Left ventricle myocardium inferior (tissue), 1 donor: ENCODE measurements around the gene TNFSF4. TPM values are rescaled to one million over a fixed set of nuclear protein-coding genes. Genes with fewer than 3 reads are reported as not detected.

Experiments used
- DNase-seq: peaks from one replicate; pipeline ENCODE4 v3.0.0-alpha.2; 2020
- H3K27ac ChIP-seq: fragments of 200-600 bp; replicated peaks from 2 replicates; pipeline ENCODE4 v1.8.0; 2021
- H3K27me3 ChIP-seq: fragments of 200-600 bp; 2 replicates; pipeline ENCODE4 v1.8.0; 2021; ENCODE audit warnings: low read depth
- H3K36me3 ChIP-seq: fragments of 200-600 bp; 2 replicates; pipeline ENCODE4 v1.8.0; 2021
- H3K4me1 ChIP-seq: fragments of 200-600 bp; 2 replicates; pipeline ENCODE4 v1.8.0; 2021
- H3K4me3 ChIP-seq: fragments of 200-600 bp; 2 replicates; pipeline ENCODE4 v1.8.0; 2021; ENCODE audit warnings: mild to moderate bottlenecking, moderate library complexity
- H3K9me3 ChIP-seq: fragments of 200-600 bp; replicated peaks from 2 replicates; pipeline ENCODE4 v1.8.0; 2021
- intact Hi-C: fragments of 100-400 bp; cut with micrococcal nuclease; formaldehyde crosslinking; loops from one replicate; pipeline ENCODE4 v1.11.0; 2022
- total RNA-seq: library from RNA; stranded (reverse); fragmentation: NEBNext Ultra II Directional; extraction: Animal tissue kit (Norgen Biotek cat#: 25700); gene quantifications from one replicate; pipeline ENCODE4 v1.2.1, GENCODE V29; 2021
- TF ChIP-seq, protein P1 (sequence below): fragments of 200-600 bp; IDR thresholded peaks from 2 replicates; pipeline ENCODE4 v1.8.0; 2021; ENCODE audit warnings: antibody characterized with exemption, mild to moderate bottlenecking, borderline replicate concordance
- donor health status: DM: no; HTN: yes; CAD: no; lungs with severe emphysema.

TNFSF4 gene
- total RNA-seq, 1 donor from 2014 or later = 0.44 TPM

DNA sequence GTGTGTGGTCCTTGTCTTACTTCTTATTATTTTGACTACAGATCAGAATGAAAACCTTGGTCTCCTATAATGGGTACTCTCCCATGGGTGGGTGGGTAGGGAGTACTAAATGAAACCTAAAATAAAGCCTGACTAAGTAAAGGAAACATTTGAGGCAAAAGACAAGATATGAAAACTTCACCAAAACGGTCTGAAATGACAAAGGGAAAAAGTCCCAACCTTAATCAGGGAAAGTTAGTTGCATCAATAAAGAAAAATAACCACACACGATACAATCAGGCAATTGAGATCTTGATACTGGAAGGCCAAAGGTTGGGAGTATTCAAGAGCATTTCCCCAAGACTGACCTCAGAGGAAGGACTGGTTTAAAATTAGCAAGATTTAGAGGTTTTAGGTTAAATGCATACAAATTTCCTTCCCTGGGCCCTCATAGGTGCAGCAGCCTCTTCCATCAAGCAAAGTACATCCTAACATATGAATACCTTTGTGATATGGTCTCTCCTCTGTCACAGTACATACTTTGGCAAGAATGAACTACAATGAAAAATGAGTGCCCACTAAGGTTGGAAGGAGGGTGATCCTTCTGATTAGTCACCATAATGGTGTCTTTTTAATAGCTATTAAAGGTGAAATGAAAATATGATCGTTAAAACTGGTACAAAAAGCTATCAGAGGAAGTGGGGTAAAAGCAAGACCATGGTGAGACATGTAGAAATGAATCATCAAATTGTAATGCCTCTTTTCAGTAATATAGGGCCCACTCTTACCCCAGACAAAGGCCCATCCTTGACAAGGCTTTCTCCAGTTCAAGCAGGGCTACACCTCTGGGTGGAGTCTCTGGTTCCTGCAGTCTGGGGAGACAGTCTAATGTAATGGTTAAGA, 15.3 kb upstream of the TNFSF4 start:
- H3K4me3 ChIP-seq = no peak overlapping the region
- no peaks in the 10 kb centered on the region for H3K4me1 ChIP-seq
- TF ChIP-seq, protein P1, sequence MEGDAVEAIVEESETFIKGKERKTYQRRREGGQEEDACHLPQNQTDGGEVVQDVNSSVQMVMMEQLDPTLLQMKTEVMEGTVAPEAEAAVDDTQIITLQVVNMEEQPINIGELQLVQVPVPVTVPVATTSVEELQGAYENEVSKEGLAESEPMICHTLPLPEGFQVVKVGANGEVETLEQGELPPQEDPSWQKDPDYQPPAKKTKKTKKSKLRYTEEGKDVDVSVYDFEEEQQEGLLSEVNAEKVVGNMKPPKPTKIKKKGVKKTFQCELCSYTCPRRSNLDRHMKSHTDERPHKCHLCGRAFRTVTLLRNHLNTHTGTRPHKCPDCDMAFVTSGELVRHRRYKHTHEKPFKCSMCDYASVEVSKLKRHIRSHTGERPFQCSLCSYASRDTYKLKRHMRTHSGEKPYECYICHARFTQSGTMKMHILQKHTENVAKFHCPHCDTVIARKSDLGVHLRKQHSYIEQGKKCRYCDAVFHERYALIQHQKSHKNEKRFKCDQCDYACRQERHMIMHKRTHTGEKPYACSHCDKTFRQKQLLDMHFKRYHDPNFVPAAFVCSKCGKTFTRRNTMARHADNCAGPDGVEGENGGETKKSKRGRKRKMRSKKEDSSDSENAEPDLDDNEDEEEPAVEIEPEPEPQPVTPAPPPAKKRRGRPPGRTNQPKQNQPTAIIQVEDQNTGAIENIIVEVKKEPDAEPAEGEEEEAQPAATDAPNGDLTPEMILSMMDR = no peak
- no peaks in the 10 kb centered on the region for H3K9me3 ChIP-seq
- H3K36me3 ChIP-seq = no peaks in the 10 kb centered on the region
- H3K27me3 ChIP-seq = no peaks in the 10 kb centered on the region
- H3K27ac ChIP-seq = no peak overlapping the region
- no peak for DNase-seq
- intact Hi-C loops = no loop called here

DNA sequence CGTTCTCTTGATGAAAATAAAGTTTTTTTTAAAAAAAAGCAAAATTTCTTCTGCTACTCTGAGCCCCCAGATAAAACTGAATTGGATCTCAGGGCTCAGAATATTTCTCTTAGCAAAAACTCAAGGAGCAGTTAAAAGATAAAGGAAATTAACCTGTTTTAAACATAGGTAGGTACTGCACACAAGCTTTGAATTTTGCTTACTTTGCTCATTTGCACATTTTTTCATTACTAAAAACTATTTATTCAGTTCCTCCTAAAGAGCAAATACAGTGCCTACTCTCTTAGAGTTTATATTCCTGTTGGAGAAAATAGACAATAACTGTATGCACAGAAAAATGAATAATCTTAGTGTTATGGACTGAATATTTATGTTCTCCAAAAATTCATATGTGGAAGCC, 13.0 kb upstream of the TNFSF4 start:
- H3K27ac ChIP-seq = no peak overlapping the region
- no peak for DNase-seq
- no peaks in the 10 kb centered on the region for H3K9me3 ChIP-seq
- TF ChIP-seq, protein P1 = no peak
- intact Hi-C loops = no loop called here
- no peaks in the 10 kb centered on the region for H3K36me3 ChIP-seq
- no peak overlapping the region for H3K4me3 ChIP-seq
- no peaks in the 10 kb centered on the region for H3K27me3 ChIP-seq
- no peaks in the 10 kb centered on the region for H3K4me1 ChIP-seq

DNA sequence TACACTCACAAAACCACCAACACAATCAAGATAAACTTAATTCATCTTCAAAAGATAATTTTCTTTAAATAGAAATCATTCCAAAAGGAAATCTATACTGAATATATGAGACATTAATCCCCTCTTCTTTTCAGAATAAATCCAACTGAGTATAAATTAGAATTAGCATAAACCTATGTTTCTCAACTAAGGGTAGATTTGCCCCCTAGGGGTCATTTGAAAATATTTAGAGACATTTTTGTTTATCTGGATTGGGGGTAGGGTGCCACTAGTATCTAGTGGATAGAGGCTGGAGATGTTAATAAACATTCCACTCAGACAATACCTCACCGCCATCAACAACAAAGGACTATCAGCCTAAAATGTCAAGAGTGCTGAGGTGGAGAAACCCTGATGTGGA, 6.5 kb upstream of the TNFSF4 start:
- Histone ChIP-seq H3K36me3 (no peaks in the 10 kb centered on the region), H3K4me1 (peaks cover 11% of the 10 kb centered on the region), H3K27ac (no peak overlapping the region), H3K4me3 (no peak overlapping the region), H3K9me3 (no peaks in the 10 kb centered on the region), H3K27me3 (no peaks in the 10 kb centered on the region)
- no peak for DNase-seq
- intact Hi-C loops = no loop called here
- TF ChIP-seq, protein P1 = no peak

GRCh38 chr1:173212952-173213491, 5.9 kb upstream of the TNFSF4 start:
- Histone ChIP-seq H3K4me1 (peaks cover 18% of the 10 kb centered on the region), H3K9me3 (no peaks in the 10 kb centered on the region), H3K27me3 (no peaks in the 10 kb centered on the region), H3K27ac (no peak overlapping the region), H3K4me3 (no peak overlapping the region), H3K36me3 (no peaks in the 10 kb centered on the region)
- intact Hi-C loops = no loop called here
- no peak for DNase-seq
- TF ChIP-seq, protein P1 = no peak

- Histone ChIP-seq H3K9me3 (no peaks in the 10 kb centered on the region), H3K27ac (no peak overlapping the region), H3K4me3 (no peak overlapping the region), H3K36me3 (no peaks in the 10 kb centered on the region), H3K4me1 (peaks cover 39% of the 10 kb centered on the region), H3K27me3 (no peaks in the 10 kb centered on the region)
- TF ChIP-seq, protein P1 = no peak
- intact Hi-C loops = no loop called here
- no peak for DNase-seq
Observed at GRCh38 chr1:173210716-173211231, 3.6 kb upstream of the TNFSF4 start.
